ENCODE data around the gene CCDC88C. TPM values are rescaled to one million over a fixed set of nuclear protein-coding genes. Genes with fewer than 3 reads are reported as not detected.

CCDC88C gene
- total RNA-seq, 6 experiments from 2014 or later, result 0.09 to 0.61 (median 0.19) TPM; not detected in 3

DNA sequence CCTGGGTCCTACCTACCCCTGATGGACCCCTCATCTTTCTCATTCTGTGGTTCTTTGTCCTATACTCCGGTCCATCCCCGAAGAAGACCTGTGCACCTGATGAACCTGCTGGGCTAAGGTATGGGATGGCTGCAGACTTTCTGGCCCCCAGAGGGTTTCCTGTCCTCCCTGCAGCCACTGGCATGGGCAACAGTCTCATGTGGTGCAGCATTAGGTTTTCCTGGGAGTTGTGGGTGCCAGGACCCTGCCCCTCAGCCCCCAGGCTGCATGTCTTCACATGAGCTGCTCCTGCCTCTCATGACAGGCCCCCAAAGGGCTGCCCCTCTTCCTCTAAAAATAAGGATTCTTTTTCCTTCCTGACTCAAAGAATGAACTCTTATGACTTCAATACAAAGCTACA is 100.9 kb downstream of the CCDC88C start:
- Mint-ChIP-seq H3K4me1 (ENCODE audit: low read depth) (no peaks in the 10 kb centered on the region), H3K4me3 (no peak overlapping the region), H3K36me3 (ENCODE audit: low read depth) (no peaks in the 10 kb centered on the region), H3K9me3 (no peaks in the 10 kb centered on the region), H3K27me3 (ENCODE audit: insufficient read depth) (peaks cover 26% of the 10 kb centered on the region), H3K27ac (no peak overlapping the region)
- DNase-seq, result no peak
- TF ChIP-seq, protein P1, sequence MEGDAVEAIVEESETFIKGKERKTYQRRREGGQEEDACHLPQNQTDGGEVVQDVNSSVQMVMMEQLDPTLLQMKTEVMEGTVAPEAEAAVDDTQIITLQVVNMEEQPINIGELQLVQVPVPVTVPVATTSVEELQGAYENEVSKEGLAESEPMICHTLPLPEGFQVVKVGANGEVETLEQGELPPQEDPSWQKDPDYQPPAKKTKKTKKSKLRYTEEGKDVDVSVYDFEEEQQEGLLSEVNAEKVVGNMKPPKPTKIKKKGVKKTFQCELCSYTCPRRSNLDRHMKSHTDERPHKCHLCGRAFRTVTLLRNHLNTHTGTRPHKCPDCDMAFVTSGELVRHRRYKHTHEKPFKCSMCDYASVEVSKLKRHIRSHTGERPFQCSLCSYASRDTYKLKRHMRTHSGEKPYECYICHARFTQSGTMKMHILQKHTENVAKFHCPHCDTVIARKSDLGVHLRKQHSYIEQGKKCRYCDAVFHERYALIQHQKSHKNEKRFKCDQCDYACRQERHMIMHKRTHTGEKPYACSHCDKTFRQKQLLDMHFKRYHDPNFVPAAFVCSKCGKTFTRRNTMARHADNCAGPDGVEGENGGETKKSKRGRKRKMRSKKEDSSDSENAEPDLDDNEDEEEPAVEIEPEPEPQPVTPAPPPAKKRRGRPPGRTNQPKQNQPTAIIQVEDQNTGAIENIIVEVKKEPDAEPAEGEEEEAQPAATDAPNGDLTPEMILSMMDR (IDR thresholded peaks at IDR 0.05), result no peak

DNA sequence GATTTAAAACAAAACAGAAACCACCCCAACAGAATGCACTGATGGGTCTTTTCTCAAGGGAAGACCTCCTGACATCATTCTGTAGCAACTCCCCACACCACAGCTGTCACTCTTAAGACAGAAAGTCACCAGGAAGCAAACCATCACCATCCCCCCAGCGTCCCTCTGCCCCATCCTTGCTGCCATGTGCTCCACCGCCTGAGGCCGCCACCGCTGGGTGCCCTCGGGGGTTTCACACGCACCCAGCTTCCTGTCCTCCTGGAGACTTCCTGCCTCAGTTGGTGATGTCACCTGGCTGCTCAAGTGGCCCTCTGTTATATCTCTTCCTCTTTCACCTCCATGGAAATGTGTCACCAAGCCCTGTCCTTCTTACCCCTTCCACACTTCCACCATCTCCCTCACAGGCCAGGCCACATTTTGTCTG is 101.8 kb downstream of the CCDC88C start:
- DNase-seq, result no peak
- TF ChIP-seq, protein P1 (IDR thresholded peaks at IDR 0.05), result no peak
- H3K4me3 Mint-ChIP-seq, result no peak overlapping the region
- no peaks in the 10 kb centered on the region for H3K4me1 Mint-ChIP-seq (ENCODE audit: low read depth)
- no peaks in the 10 kb centered on the region for H3K9me3 Mint-ChIP-seq
- peaks cover 24% of the 10 kb centered on the region for H3K27me3 Mint-ChIP-seq (ENCODE audit: insufficient read depth)
- no peaks in the 10 kb centered on the region for H3K36me3 Mint-ChIP-seq (ENCODE audit: low read depth)
- H3K27ac Mint-ChIP-seq, result no peak overlapping the region

DNA sequence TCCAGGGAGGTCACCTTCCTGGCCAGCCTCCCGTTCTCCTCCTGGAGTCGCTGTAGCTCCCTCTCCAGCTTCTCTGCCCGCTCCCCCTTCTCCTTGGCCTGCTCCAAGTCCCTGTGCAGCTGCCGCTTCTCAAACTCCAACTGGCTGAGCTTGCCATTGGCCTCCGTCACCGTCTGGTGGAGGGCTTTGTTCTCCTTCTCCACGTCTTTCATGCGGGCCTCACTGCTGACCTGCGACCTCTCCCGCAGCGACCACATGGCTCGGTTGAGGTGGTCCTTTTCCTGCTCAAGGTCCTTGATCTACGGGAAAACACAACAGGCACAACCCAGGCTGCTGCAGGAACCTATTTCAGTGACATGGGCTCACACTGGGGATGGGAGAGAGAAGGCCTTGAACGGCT is 103.8 kb downstream of the CCDC88C start:
- H3K36me3 Mint-ChIP-seq (ENCODE audit: low read depth), result no peaks in the 10 kb centered on the region
- H3K27me3 Mint-ChIP-seq (ENCODE audit: insufficient read depth), result peaks cover 28% of the 10 kb centered on the region
- no peaks in the 10 kb centered on the region for H3K4me1 Mint-ChIP-seq (ENCODE audit: low read depth)
- DNase-seq, result no peak
- no peaks in the 10 kb centered on the region for H3K9me3 Mint-ChIP-seq
- H3K4me3 Mint-ChIP-seq, result no peak overlapping the region
- no peak overlapping the region for H3K27ac Mint-ChIP-seq
- TF ChIP-seq, protein P1 (IDR thresholded peaks at IDR 0.05), result no peak

DNA sequence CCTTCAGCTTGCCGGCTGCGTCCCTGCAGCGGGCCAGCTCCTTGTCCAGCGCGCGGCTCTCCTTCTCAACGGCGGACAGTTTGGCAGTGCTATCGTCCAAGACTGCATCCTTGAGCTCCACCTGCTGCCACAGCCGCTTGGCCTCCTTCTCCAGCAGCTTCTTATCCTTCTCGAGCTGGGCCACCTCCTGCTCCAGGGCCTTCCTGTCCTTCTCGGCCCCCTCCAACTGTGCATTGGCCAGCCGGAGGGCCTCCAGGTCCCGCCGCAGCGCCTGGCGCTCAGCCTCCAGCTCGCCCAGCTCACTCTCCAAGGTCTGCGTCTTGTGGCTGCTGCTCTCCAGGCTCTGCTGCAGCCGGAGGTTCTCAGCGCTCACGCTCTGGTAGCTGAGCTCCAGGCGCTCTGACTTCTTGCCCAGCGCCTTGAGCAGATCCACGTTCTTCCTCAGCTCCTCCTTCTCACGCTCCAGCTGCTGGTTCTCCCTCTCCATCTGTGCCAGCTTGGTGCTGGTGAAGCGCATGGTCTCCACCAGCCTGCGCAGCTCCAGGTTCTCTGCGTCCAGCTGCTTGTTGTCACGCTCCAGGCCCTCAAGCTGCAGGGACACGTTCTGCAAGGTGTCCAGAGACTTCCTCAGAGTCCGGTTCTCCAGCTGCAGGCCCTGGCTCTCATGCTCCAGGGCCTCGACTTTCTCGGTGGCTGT is 104.3 kb downstream of the CCDC88C start:
- no peak overlapping the region for H3K4me3 Mint-ChIP-seq
- H3K9me3 Mint-ChIP-seq, result no peaks in the 10 kb centered on the region
- TF ChIP-seq, protein P1 (IDR thresholded peaks at IDR 0.05), result no peak
- H3K36me3 Mint-ChIP-seq (ENCODE audit: low read depth), result no peaks in the 10 kb centered on the region
- H3K4me1 Mint-ChIP-seq (ENCODE audit: low read depth), result no peaks in the 10 kb centered on the region
- no peak overlapping the region for H3K27ac Mint-ChIP-seq
- no peak for DNase-seq
- H3K27me3 Mint-ChIP-seq (ENCODE audit: insufficient read depth), result peaks cover 31% of the 10 kb centered on the region

DNA sequence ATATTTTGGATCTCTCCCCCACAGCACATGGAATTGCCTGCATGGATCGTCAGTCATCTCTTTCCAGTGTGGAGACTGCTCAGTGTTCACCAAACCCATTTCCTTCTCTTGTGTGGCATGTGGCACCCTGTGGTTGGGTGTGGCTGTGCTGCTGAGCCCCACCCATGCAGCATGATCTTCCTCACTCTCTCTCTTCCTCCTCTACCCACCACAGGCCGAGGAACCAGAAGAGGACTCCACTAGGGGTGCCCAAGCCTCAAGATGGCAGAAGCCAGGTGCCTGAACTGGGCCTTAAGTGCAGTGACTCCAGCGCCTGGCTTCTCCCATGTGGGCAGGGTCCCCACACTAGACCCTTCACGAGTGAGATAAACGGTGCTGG is 106.3 kb downstream of the CCDC88C start:
- TF ChIP-seq, protein P1 (IDR thresholded peaks at IDR 0.05), result no peak
- H3K27me3 Mint-ChIP-seq (ENCODE audit: insufficient read depth), result peaks cover 38% of the 10 kb centered on the region
- no peak for DNase-seq
- no peaks in the 10 kb centered on the region for H3K4me1 Mint-ChIP-seq (ENCODE audit: low read depth)
- H3K36me3 Mint-ChIP-seq (ENCODE audit: low read depth), result no peaks in the 10 kb centered on the region
- no peak overlapping the region for H3K27ac Mint-ChIP-seq
- no peaks in the 10 kb centered on the region for H3K9me3 Mint-ChIP-seq
- no peak overlapping the region for H3K4me3 Mint-ChIP-seq

All from HFFc6 (cell line).